Activated T-helper 1 cell treated with Interleukin-2 at 50 U/mL for 16 hours (primary cell): ENCODE results near the gene PMEL.
"Not testable (repeated sequence)": the region's sequence is repeated elsewhere in the genome, so short reads cannot be mapped to it uniquely, and the experiment has no call there.

ENCODE experiments used
- DNase-seq: peaks from one replicate; pipeline ENCODE4 v3.0.0-alpha.2; 2020; ENCODE audit warnings: low read depth

The PMEL gene

GRCh38 chr12:55922126-55922525, 43.7 kb downstream of the PMEL start:
- DNase-seq: no peak

GRCh38 chr12:55919032-55919431, 46.8 kb downstream of the PMEL start:
- DNase-seq: not testable (repeated sequence)

- DNase-seq: no peak
Measured at GRCh38 chr12:55915482-55915859, 50.4 kb downstream of the PMEL start.

GRCh38 chr12:55912908-55913307, 52.9 kb downstream of the PMEL start:
- no peak for DNase-seq

- no peak for DNase-seq
Measured at GRCh38 chr12:55909513-55909884, 56.3 kb downstream of the PMEL start.

- DNase-seq: no peak
Measured at GRCh38 chr12:55908726-55909512, 56.9 kb downstream of the PMEL start.

GRCh38 chr12:55906056-55906455, 59.8 kb downstream of the PMEL start:
- no peak for DNase-seq
